ENCODE data around the gene MPG.
A peak's percentile ranks its signal among the peaks of the same experiment; 100 is the strongest.
"Not testable (repeated sequence)": the region's sequence is repeated elsewhere in the genome, so short reads cannot be mapped to it uniquely, and the experiment has no call there.

The MPG gene

GRCh38 chr16:43294-43693, 34.7 kb upstream of the MPG start:
- H3K4me3 ChIP-seq (ENCODE audit: low read length), result no peak overlapping the region
- TF ChIP-seq CTCF (conservative IDR thresholded peaks at IDR 0.05; ENCODE audit: low read length), result no peak
- no peak for DNase-seq (ENCODE audit: low read depth)

GRCh38 chr16:44655-45054, 33.4 kb upstream of the MPG start:
- H3K4me3 ChIP-seq (ENCODE audit: low read length), result no peak overlapping the region
- no peak for TF ChIP-seq CTCF (conservative IDR thresholded peaks at IDR 0.05; ENCODE audit: low read length)
- no peak for DNase-seq (ENCODE audit: low read depth)

GRCh38 chr16:45454-45853, 32.6 kb upstream of the MPG start:
- TF ChIP-seq CTCF (conservative IDR thresholded peaks at IDR 0.05; ENCODE audit: low read length), result no peak
- DNase-seq (ENCODE audit: low read depth), result no peak
- H3K4me3 ChIP-seq (ENCODE audit: low read length), result no peak overlapping the region

- not testable (repeated sequence) for H3K4me3 ChIP-seq (ENCODE audit: low read length); DNase-seq (ENCODE audit: low read depth)
Measured at GRCh38 chr16:46510-46909, 31.5 kb upstream of the MPG start.

GRCh38 chr16:47234-47633, 30.8 kb upstream of the MPG start:
- no peak overlapping the region for H3K4me3 ChIP-seq (ENCODE audit: low read length)
- no peak for TF ChIP-seq CTCF (conservative IDR thresholded peaks at IDR 0.05; ENCODE audit: low read length)
- DNase-seq (ENCODE audit: low read depth), result no peak

- no peak for DNase-seq (ENCODE audit: low read depth)
- H3K4me3 ChIP-seq (ENCODE audit: low read length), result no peak overlapping the region
- TF ChIP-seq CTCF (conservative IDR thresholded peaks at IDR 0.05; ENCODE audit: low read length), result no peak
Measured at GRCh38 chr16:50769-51591, 27.0 kb upstream of the MPG start.

- peak within 1 kb of the TSS; percentile 84 for H3K4me3 ChIP-seq (ENCODE audit: low read length)
- DNase-seq (ENCODE audit: low read depth), result peak; percentile 98
- TF ChIP-seq CTCF (conservative IDR thresholded peaks at IDR 0.05; ENCODE audit: low read length), result no peak
Measured at GRCh38 chr16:53346-54236, 24.4 kb upstream of the MPG start, which contains the start of the genes POLR3K and SNRNP25. TSS of gene POLR3K (minus strand) at chr16:53608. CDS start at chr16:53586, 22 bp downstream. TSS of gene SNRNP25 (plus strand) at chr16:53828. CDS start at chr16:54017, 189 bp downstream.

All from AG10803 (cell line).